Psoas muscle (tissue), 8 donors: ENCODE data around the gene SPATA31D4. TPM values are rescaled to one million over a fixed set of nuclear protein-coding genes. Genes with fewer than 3 reads are reported as not detected.
"Not testable (repeated sequence)": the region's sequence is repeated elsewhere in the genome, so short reads cannot be mapped to it uniquely, and the experiment has no call there.

Source experiments
- ATAC-seq, 4 donors: fragments of 200-7000 bp; cut with Tn5 transposase; one replicate each; pipeline ENCODE4 v1.9.1; 2020; ENCODE audit warnings: moderate library complexity in 3 of 4, mild to moderate bottlenecking in 2 of 4
- DNase-seq, 2 donors: peaks; one replicate each; pipeline ENCODE4 v3.0.0-alpha.2; 2020
- H3K27ac ChIP-seq: fragments of 200-600 bp; one replicate; pipeline ENCODE4 v1.8.0; 2022
- H3K27me3 ChIP-seq, 3 donors: fragments of 200-600 bp in 1 of 3; one replicate each; pipeline versions ENCODE4 v1.6.1 to v1.8.0; 2013 to 2022; ENCODE audit warnings: low read length in 2 of 3, mild to moderate bottlenecking in 2 of 3, moderate library complexity in 1 of 3; ENCODE audit not compliant: insufficient read depth in 3 of 3
- H3K36me3 ChIP-seq, 2 donors: fragments of 200-600 bp in 1 of 2; one replicate each; pipeline versions ENCODE4 v1.6.1 to v1.8.0; 2013 to 2022; ENCODE audit warnings: low read depth in 1 of 2, mild to moderate bottlenecking in 1 of 2, moderate library complexity in 1 of 2; ENCODE audit not compliant: insufficient read depth in 1 of 2
- H3K4me1 ChIP-seq: fragments of 200-600 bp; one replicate; pipeline ENCODE4 v1.8.0; 2022
- H3K4me3 ChIP-seq: fragments of 200-600 bp; one replicate; pipeline ENCODE4 v1.8.0; 2022; ENCODE audit warnings: mild to moderate bottlenecking
- H3K9me3 ChIP-seq: fragments of 200-600 bp; one replicate; pipeline ENCODE4 v1.8.0; 2022
- CTCF ChIP-seq: fragments of 200-600 bp; IDR thresholded peaks from one replicate; pipeline ENCODE4 v1.8.0; 2022; ENCODE audit warnings: antibody characterized with exemption
- WGBS, 3 donors: extraction: QIAGEN DNeasy Blood & Tissue Kit; methylation state at CpG; one replicate each; pipeline versions ENCODE4 v1.1.6 to v1.1.7; 2013; 5-methylcytosine and 5-hydroxymethylcytosine counted together
- intact Hi-C, 2 donors: fragments of 100-400 bp; cut with DNase I; formaldehyde crosslinking; loops; one replicate each; pipeline versions ENCODE4 v1.11.0 to v1.14.2; 2022
- polyA plus RNA-seq, 3 donors: library from polyadenylated mRNA; stranded (reverse); fragments of 200-250 nt; gene quantifications; one replicate each; pipeline ENCODE4 v1.2.3, GENCODE V29; 2013
- total RNA-seq, 4 donors: library from RNA; stranded (reverse); fragmentation: NEBNext Ultra II Directional in 2 of 4; extraction: Animal tissue kit (Norgen Biotek cat#: 25700) in 2 of 4; gene quantifications; one replicate each; pipeline versions ENCODE4 v1.2.1 to v1.2.4, GENCODE V29; 2021 to 2023
- donor health status: healthy with polysubstance abuse.
- donor health status: DM: no; HTN: no; CAD: no; lungs with moderate emphysema.
- donor health status: Bipolar disorder and iron deficiency.
- donor health status: healthy.
- donor health status: DM: yes; HTN: yes; CAD: no.
- donor health status: DM: no; HTN: no; CAD: no.
- donor health status: DM: no; HTN: no; CAD: no.
- donor health status: DM: yes; HTN: yes; CAD: no.

The SPATA31D4 gene
- total and polyA plus RNA-seq, 7 donors, result not detected

GRCh38 chr9:81915801-81916505 lies 12.3 kb upstream of the SPATA31D4 start:
- WGBS, 3 donors, result 86 to 90% (median 90%) methylated on average over 5 of the region's 5 CpGs

GRCh38 chr9:81918507-81918906 lies 9.7 kb upstream of the SPATA31D4 start:
- H3K27ac ChIP-seq, ATAC-seq, H3K9me3 ChIP-seq, intact Hi-C loops, DNase-seq, H3K27me3 ChIP-seq, H3K4me3 ChIP-seq, H3K4me1 ChIP-seq, H3K36me3 ChIP-seq: not testable (repeated sequence)
- WGBS, 3 donors, result 55 to 80% (median 80%) methylated on average over 1 of the region's 3 CpGs

More at GRCh38 chr9:81915801-81916505, 12.3 kb upstream of the SPATA31D4 start:
- no peak for TF ChIP-seq CTCF
- DNase-seq (no peak), ATAC-seq (no peak)
- Histone ChIP-seq H3K27ac (no peak overlapping the region), H3K4me1 (no peaks in the 10 kb centered on the region), H3K4me3 (no peak overlapping the region), H3K36me3 (no peaks in the 10 kb centered on the region), H3K9me3 (no peaks in the 10 kb centered on the region), H3K27me3 (no peaks in the 10 kb centered on the region)
- intact Hi-C loops, result no loop called here

- H3K4me3 ChIP-seq, DNase-seq, H3K27me3 ChIP-seq, intact Hi-C loops, H3K4me1 ChIP-seq, H3K9me3 ChIP-seq, ATAC-seq, H3K36me3 ChIP-seq, H3K27ac ChIP-seq: not testable (repeated sequence)
- WGBS, 3 donors, result no CpG with 5 or more reads among the region's 6 CpGs
Observed at GRCh38 chr9:81930147-81930546, 1.9 kb downstream of the SPATA31D4 start.

DNA sequence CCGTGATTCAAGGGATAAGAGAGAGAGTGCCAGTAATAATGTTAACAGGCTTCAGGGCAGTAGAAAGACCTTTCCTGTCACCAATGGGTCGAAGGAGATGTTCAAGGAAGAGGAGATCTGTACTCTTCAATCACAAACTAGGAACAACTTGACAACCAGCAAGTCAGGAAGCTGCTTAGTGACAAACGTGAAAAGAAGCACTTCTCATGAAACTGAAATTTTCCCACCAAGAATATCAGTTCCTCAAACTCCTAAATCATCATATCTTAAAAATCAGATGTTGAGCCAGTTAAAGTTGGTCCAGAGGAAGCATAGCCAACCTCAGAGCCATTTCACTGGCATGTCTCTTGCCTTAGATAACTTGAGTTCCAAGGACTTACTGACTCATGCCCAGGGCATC lies 5.3 kb downstream of the SPATA31D4 start:
- H3K36me3 ChIP-seq, DNase-seq, H3K9me3 ChIP-seq, ATAC-seq, H3K4me3 ChIP-seq, intact Hi-C loops, H3K27me3 ChIP-seq, H3K27ac ChIP-seq, H3K4me1 ChIP-seq: not testable (repeated sequence)
- WGBS, 3 donors, result no CpG with 5 or more reads among the region's 3 CpGs

- H3K9me3 ChIP-seq, H3K4me3 ChIP-seq, H3K4me1 ChIP-seq, intact Hi-C loops, DNase-seq, ATAC-seq, H3K36me3 ChIP-seq, H3K27ac ChIP-seq, H3K27me3 ChIP-seq: not testable (repeated sequence)
- WGBS, 3 donors, result no CpG with 5 or more reads among the region's 2 CpGs
Observed at GRCh38 chr9:81943393-81943792, 15.2 kb downstream of the SPATA31D4 start, which contains the start of gene SPATA31D3. TSS of gene SPATA31D3 (plus strand) at chr9:81943500. CDS start at chr9:81943586, 86 bp downstream.

GRCh38 chr9:81948650-81949049 lies 20.4 kb downstream of the SPATA31D4 start:
- H3K27ac ChIP-seq, intact Hi-C loops, H3K27me3 ChIP-seq, H3K36me3 ChIP-seq, H3K4me3 ChIP-seq, ATAC-seq, H3K4me1 ChIP-seq, H3K9me3 ChIP-seq, DNase-seq: not testable (repeated sequence)
- 64 to 71% methylated on average over 1 of the region's 3 CpGs; no CpG with 5 or more reads in 1 of the 3 donors for WGBS, 3 donors

DNA sequence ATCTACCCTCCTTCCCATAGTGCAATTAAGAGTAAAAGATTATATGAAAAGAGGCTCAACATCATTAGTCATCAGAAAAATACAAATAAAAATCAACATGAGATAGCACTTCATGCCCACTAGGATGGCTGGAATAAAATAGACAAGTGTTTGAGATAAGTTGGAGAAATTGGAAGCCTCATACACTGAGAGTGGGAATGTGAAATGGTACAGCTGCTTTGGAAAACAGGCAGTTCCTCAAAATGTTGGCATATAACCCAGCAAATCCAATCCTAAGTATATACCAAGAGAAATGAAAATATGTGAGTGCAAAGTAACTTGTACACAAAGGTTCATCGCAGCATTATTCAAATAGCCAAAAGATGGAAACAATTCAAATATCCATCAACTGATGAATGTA lies 24.9 kb downstream of the SPATA31D4 start:
- H3K36me3 ChIP-seq, result no peaks in the 10 kb centered on the region
- no peak for TF ChIP-seq CTCF
- no peaks in the 10 kb centered on the region for H3K27me3 ChIP-seq

More for the DNA sequence above, 24.9 kb downstream of the SPATA31D4 start:
- H3K4me3 ChIP-seq, result no peak overlapping the region
- intact Hi-C loops, result no loop called here
- H3K4me1 ChIP-seq, result no peaks in the 10 kb centered on the region
- ATAC-seq (no peak), DNase-seq (no peak)
- WGBS, 3 donors, result 91 to 96% (median 93%) methylated on average over 1 of the region's 1 CpG
- H3K9me3 ChIP-seq, result peaks cover 7% of the 10 kb centered on the region
- no peak overlapping the region for H3K27ac ChIP-seq
